DND-41 (cell line): ENCODE measurements around the gene MCRIP2.

Experiments
- ATAC-seq: fragments of 200-7000 bp; cut with Tn5 transposase; 3 replicates; pipeline ENCODE4 v1.9.1; 2021; ENCODE audit warnings: low read depth; ENCODE audit not compliant: insufficient read depth
- DNase-seq: peaks from one replicate; pipeline ENCODE4 v3.0.0-alpha.2; 2020
- H2AFZ ChIP-seq: 2 replicates; pipeline ENCODE4 v1.6.0; 2012; ENCODE audit warnings: low read depth, low read length
- H3K27ac ChIP-seq: 2 replicates; pipeline ENCODE4 v1.5.1; 2012; ENCODE audit warnings: low read length, inconsistent platforms
- H3K27me3 ChIP-seq: fragments of 200-600 bp; sonication (generic); 2 replicates; pipeline ENCODE4 v1.6.0; 2012; ENCODE audit warnings: low read length, mild to moderate bottlenecking, inconsistent platforms; ENCODE audit not compliant: insufficient read depth, poor library complexity
- H3K36me3 ChIP-seq: 2 replicates; pipeline ENCODE4 v1.5.1; 2012; ENCODE audit warnings: low read length, inconsistent platforms; ENCODE audit not compliant: insufficient read depth
- H3K4me1 ChIP-seq: 2 replicates; pipeline ENCODE4 v1.5.1; 2012; ENCODE audit warnings: mild to moderate bottlenecking, low read length; ENCODE audit not compliant: insufficient read depth
- H3K4me2 ChIP-seq: 2 replicates; pipeline ENCODE4 v1.6.0; 2012; ENCODE audit warnings: mild to moderate bottlenecking, moderate library complexity, low read length, inconsistent platforms; ENCODE audit not compliant: insufficient read depth
- H3K4me3 ChIP-seq, 2 experiments: fragments of 200-600 bp in 1 of 2; shearing (Covaris generic) in 1 of 2; 2 replicates each; pipeline ENCODE4 v1.5.1; 2012 to 2016; ENCODE audit warnings: inconsistent platforms in 2 of 2, low read length in 2 of 2, mild to moderate bottlenecking in 2 of 2, low read depth in 1 of 2, moderate library complexity in 1 of 2
- H3K79me2 ChIP-seq: 2 replicates; pipeline ENCODE4 v1.6.0; 2012; ENCODE audit warnings: low read length, inconsistent platforms; ENCODE audit not compliant: insufficient read depth
- H3K9ac ChIP-seq: 2 replicates; pipeline ENCODE4 v1.6.0; 2012; ENCODE audit warnings: low read depth, mild to moderate bottlenecking, inconsistent platforms, low read length, moderate library complexity
- H3K9me3 ChIP-seq: 2 replicates; pipeline ENCODE4 v1.5.1; 2012; ENCODE audit warnings: low read length, moderate library complexity, mild to moderate bottlenecking, inconsistent platforms; ENCODE audit not compliant: insufficient read depth, severe bottlenecking
- H4K20me1 ChIP-seq: 2 replicates; pipeline ENCODE4 v1.6.0; 2012; ENCODE audit warnings: low read length; ENCODE audit not compliant: insufficient read depth
- EZH2 ChIP-seq: IDR thresholded peaks from 3 replicates; pipeline ENCODE4 v1.6.1; 2012; ENCODE audit warnings: borderline replicate concordance, low read depth, mild to moderate bottlenecking, moderate library complexity, low read length, inconsistent platforms; ENCODE audit not compliant: severe bottlenecking
- TF ChIP-seq, protein P1 (sequence below): IDR thresholded peaks from 2 replicates; pipeline ENCODE4 v1.5.1; 2012; ENCODE audit warnings: borderline replicate concordance, low read length, moderate library complexity, mild to moderate bottlenecking; ENCODE audit not compliant: poor library complexity, severe bottlenecking; ENCODE audit errors: extremely low read depth

Gene MCRIP2

DNA sequence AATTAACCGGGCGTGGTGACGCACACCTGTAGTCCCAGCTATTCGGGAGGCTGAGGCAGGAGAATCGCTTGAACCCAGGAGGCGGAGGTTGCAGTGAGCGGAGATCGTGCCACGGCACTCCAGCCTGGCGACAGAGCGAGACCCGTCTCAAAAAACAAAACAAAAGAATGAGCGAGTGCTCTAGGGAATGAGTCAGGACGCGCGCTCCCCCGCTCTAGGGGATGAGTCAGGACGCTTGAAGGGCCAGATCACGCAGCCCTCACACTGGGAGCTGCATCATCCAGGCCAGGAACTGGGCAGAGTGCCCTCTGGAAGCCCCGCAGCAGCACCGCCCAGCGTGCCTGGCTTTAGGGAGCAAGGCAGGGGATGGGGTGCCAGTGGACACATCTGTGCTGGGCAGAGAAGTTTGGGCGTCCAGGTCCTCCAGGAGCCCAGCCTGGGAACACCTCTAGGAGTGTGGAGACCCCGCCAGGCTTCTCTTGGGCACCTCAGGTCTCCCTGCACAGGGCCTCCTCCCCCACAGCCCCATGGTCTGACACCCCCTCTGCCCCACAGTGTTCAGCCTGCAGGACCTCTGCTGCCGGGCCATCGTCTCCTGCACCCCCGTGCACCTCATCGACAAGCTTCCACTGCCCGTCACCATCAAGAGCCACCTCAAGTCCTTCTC, 14.7 kb upstream of the MCRIP2 start:
- Histone ChIP-seq H3K9ac (no peak overlapping the region), H3K9me3 (no peaks in the 10 kb centered on the region), H4K20me1 (peaks cover 24% of the 10 kb centered on the region), H3K27ac (no peak overlapping the region), H3K36me3 (peaks cover 21% of the 10 kb centered on the region), H3K27me3 (no peaks in the 10 kb centered on the region), H3K4me2 (no peak overlapping the region), H2AFZ (no peak overlapping the region), H3K4me1 (no peaks in the 10 kb centered on the region), H3K79me2 (no peaks in the 10 kb centered on the region; the same call in 1 of the 2 replicates), H3K4me3 (no peak overlapping the region)
- ATAC-seq (no peak), DNase-seq (no peak)
- TF ChIP-seq, protein P1, sequence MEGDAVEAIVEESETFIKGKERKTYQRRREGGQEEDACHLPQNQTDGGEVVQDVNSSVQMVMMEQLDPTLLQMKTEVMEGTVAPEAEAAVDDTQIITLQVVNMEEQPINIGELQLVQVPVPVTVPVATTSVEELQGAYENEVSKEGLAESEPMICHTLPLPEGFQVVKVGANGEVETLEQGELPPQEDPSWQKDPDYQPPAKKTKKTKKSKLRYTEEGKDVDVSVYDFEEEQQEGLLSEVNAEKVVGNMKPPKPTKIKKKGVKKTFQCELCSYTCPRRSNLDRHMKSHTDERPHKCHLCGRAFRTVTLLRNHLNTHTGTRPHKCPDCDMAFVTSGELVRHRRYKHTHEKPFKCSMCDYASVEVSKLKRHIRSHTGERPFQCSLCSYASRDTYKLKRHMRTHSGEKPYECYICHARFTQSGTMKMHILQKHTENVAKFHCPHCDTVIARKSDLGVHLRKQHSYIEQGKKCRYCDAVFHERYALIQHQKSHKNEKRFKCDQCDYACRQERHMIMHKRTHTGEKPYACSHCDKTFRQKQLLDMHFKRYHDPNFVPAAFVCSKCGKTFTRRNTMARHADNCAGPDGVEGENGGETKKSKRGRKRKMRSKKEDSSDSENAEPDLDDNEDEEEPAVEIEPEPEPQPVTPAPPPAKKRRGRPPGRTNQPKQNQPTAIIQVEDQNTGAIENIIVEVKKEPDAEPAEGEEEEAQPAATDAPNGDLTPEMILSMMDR = no peak
- TF ChIP-seq EZH2 = no peak

DNA sequence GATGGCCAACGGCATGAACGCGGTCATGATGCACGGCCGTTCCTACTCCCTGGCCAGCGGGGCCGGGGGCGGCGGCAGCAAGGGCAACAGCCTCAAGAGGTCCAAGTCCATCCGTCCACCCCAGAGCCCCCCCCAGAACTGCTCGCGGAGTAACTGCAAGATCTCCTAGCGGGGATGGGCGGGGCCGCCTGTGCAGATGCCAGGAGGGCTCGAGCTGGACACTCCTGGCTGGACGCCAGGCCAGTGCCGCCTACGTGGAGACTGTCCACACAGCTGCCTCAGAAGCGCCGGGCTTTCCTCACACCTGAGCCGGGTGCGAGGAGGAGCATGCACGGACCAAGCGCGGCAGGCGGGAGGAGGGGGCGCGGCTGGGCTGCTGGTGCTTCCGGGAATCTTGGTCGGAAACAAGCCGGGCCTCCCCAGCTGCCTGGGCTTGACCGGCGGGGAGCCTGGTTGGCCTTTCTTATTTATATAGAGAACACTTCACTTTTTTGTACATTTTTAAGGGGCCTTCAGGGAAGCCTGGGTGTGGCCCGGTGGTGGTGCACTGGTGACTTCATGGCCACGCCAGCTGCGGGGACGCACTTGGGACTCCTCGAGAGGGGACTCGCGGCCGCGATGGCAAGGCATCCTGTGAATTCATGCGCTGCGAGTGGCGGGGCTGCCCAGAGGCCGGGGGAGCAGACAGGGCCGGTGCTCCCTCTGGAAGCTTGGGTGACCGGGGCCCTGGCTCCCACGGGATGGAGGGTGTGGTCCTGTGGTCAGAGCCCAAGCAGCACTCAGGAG, 14.0 kb upstream of the MCRIP2 start:
- Histone ChIP-seq H3K27me3 (no peaks in the 10 kb centered on the region), H3K9me3 (no peaks in the 10 kb centered on the region), H3K4me1 (no peaks in the 10 kb centered on the region), H3K4me2 (no peak overlapping the region), H3K9ac (no peak overlapping the region), H3K79me2 (no peaks in the 10 kb centered on the region), H3K27ac (no peak overlapping the region), H2AFZ (no peak overlapping the region), H3K36me3 (peaks cover 21% of the 10 kb centered on the region), H3K4me3 (no peak overlapping the region), H4K20me1 (peaks cover 20% of the 10 kb centered on the region)
- ATAC-seq = no peak
- TF ChIP-seq, protein P1 = no peak
- TF ChIP-seq EZH2 = no peak
- no peak for DNase-seq

- H3K4me3 ChIP-seq = no peak overlapping the region
- H3K4me1 ChIP-seq = no peaks in the 10 kb centered on the region
- TF ChIP-seq, protein P1 = no peak
- TF ChIP-seq EZH2 = no peak
- ATAC-seq = no peak
- peaks cover 25% of the 10 kb centered on the region for H3K36me3 ChIP-seq
- no peak for DNase-seq
- no peak overlapping the region for H3K9ac ChIP-seq
- no peak overlapping the region for H3K4me2 ChIP-seq
- no peak overlapping the region for H3K27ac ChIP-seq
- no peaks in the 10 kb centered on the region for H3K27me3 ChIP-seq
- no peak overlapping the region for H2AFZ ChIP-seq
- peaks cover 23% of the 10 kb centered on the region for H4K20me1 ChIP-seq
- no peaks in the 10 kb centered on the region for H3K79me2 ChIP-seq
- no peaks in the 10 kb centered on the region for H3K9me3 ChIP-seq
Measured at GRCh38 chr16:628321-629061, 13.1 kb upstream of the MCRIP2 start.
